GM19239 (cell line): ENCODE results near the gene PSPN.

ENCODE experiments used
- DNase-seq: peaks from one replicate; pipeline ENCODE4 v3.0.0; 2011; ENCODE audit warnings: low spot score; ENCODE audit not compliant: insufficient read length
- FAIRE-seq: peaks from 2 replicates; lab custom pipeline; 2011; peaks lifted over from hg19 to GRCh38; lab: Jason Lieb, UNC

The PSPN gene

GRCh38 chr19:6334490-6335285 lies 41.0 kb downstream of the PSPN start:
- DNase-seq (no peak), FAIRE-seq (no peak)

GRCh38 chr19:6333439-6333838 lies 42.3 kb downstream of the PSPN start, which contains the start of gene ACER1:
Gene ACER1, minus strand, starts transcription at chr19:6333612. Its CDS starts 61 bp downstream, at chr19:6333551.
- DNase-seq (no peak), FAIRE-seq (no peak)

GRCh38 chr19:6326815-6327214 lies 48.9 kb downstream of the PSPN start:
- FAIRE-seq: no peak
- no peak for DNase-seq

GRCh38 chr19:6325614-6326013 lies 50.1 kb downstream of the PSPN start:
- FAIRE-seq (no peak), DNase-seq (no peak)
